Kidney epithelial cell (primary cell): Measurements from ENCODE around the gene SPTB. TPM values are rescaled to one million over a fixed set of nuclear protein-coding genes. Genes with fewer than 3 reads are reported as not detected.

Experiments
- DNase-seq: peaks from one replicate; pipeline ENCODE4 v3.0.0-alpha.2; 2010; ENCODE audit warnings: low read depth
- H3K27me3 ChIP-seq: 2 replicates; pipeline ENCODE4 v1.6.0; 2011; ENCODE audit warnings: low read length; ENCODE audit not compliant: control insufficient read depth, insufficient read depth
- H3K36me3 ChIP-seq: 2 replicates; pipeline ENCODE4 v1.5.1; 2011; ENCODE audit warnings: low read length; ENCODE audit not compliant: control insufficient read depth, insufficient read depth
- H3K4me3 ChIP-seq: 2 replicates; pipeline ENCODE4 v1.5.1; 2011; ENCODE audit warnings: low read depth, mild to moderate bottlenecking, control low read depth, low read length
- CTCF ChIP-seq: IDR thresholded peaks from 2 replicates; pipeline ENCODE4 v1.5.1; 2011; ENCODE audit warnings: mild to moderate bottlenecking, moderate library complexity, low read length, control low read depth, inconsistent platforms; ENCODE audit not compliant: insufficient read depth, poor library complexity, severe bottlenecking
- total RNA-seq: library from RNA; depleted of rRNA; stranded (reverse); fragments of >200 nt; gene quantifications from 2 replicates; pipeline ENCODE4 v1.2.3, GENCODE V29; 2015

Gene SPTB
- total RNA-seq, 1 donor from 2014 or later: 0.54 TPM

- DNase-seq: no peak
- no peaks in the 10 kb centered on the region for H3K36me3 ChIP-seq
- H3K4me3 ChIP-seq: no peak overlapping the region
- TF ChIP-seq CTCF: no peak
- H3K27me3 ChIP-seq: no peaks in the 10 kb centered on the region
Observed at GRCh38 chr14:64714432-64715025, 165.2 kb downstream of the SPTB start.

GRCh38 chr14:64713677-64714076, 166.0 kb downstream of the SPTB start:
- no peaks in the 10 kb centered on the region for H3K27me3 ChIP-seq
- no peak for TF ChIP-seq CTCF
- no peaks in the 10 kb centered on the region for H3K36me3 ChIP-seq
- no peak overlapping the region for H3K4me3 ChIP-seq
- no peak for DNase-seq

DNA sequence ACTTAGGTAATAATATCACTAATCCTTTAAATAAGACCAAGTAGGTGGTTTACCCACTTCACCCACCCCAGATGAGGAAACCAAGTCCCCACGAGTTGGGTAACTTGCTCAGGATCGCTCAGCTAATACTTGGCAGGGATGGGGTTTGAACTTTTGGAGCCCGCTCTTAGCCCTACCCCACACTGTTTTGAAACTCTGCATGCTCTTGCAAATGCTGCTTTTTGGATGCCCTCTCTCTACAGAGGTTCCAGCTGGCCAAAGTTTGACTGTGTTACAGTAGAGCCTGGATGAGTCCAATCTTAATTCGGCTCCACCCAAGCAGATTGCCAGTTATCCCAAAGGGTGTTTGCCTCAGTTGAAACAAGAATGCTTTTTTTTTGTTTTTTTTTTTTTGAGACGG, 168.7 kb downstream of the SPTB start:
- Histone ChIP-seq H3K36me3 (no peaks in the 10 kb centered on the region), H3K4me3 (no peak overlapping the region), H3K27me3 (no peaks in the 10 kb centered on the region)
- no peak for DNase-seq
- no peak for TF ChIP-seq CTCF

DNA sequence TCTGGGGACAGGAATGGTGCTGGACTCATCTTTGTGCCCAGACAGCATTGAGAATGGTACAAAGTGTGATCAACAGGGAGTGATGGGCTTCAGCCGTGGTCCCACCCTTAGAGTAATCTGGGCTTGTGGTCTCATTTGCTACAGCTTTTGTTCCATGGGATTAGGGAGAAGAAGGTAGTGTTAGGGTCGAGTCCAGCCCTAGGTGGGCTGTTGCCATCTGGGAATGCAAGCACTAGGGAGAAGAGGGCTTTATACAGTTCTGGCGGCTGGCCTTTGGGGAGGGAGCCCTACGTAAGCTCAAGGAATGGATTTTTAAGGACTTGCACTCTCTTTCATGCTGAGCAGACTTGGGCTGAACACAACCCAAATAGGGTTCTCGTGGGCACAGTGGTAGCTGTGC, 170.6 kb downstream of the SPTB start:
- no peak for TF ChIP-seq CTCF
- Histone ChIP-seq H3K4me3 (no peak overlapping the region), H3K27me3 (no peaks in the 10 kb centered on the region), H3K36me3 (no peaks in the 10 kb centered on the region)
- DNase-seq: no peak

- no peaks in the 10 kb centered on the region for H3K27me3 ChIP-seq
- peak; percentile 74 for DNase-seq
- no peak for TF ChIP-seq CTCF
- no peaks in the 10 kb centered on the region for H3K36me3 ChIP-seq
- H3K4me3 ChIP-seq: peak overlapping the region; percentile 26
Observed at GRCh38 chr14:64708148-64709004, 171.3 kb downstream of the SPTB start.

GRCh38 chr14:64707661-64708060, 172.0 kb downstream of the SPTB start:
- Histone ChIP-seq H3K4me3 (no peak overlapping the region), H3K36me3 (no peaks in the 10 kb centered on the region), H3K27me3 (no peaks in the 10 kb centered on the region)
- DNase-seq: peak; percentile 88
- no peak for TF ChIP-seq CTCF
